ENCODE results near the gene PREX1.

The PREX1 gene

GRCh38 chr20:48616481-48616880, 211.3 kb downstream of the PREX1 start:
- in situ Hi-C loops (cut with MboI; ENCODE audit: low sequenced_read_pairs) = loop anchor here (10.0 to 25.0 kb wide), 2 partner anchors 932 to 1404 kb away; no protein-coding TSS in a partner anchor

DNA sequence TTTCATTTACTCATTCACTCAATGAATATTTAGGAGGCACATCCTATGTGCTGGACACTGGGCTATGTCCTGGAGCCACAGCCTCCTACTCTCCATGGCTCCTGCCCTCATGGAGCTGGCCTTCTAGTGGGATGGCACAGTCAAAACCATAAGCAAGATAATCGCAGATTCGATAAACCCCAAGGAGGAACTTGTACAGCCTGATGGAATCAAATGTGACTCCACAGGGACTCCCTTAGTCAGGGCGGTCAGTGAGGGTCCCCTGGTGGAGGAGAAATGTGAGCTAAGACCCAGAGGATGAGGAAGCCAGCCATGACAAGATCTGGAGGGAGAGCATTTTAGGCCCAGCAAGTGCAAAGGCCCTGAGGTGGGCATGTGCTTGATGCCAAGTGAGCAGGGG, 211.9 kb downstream of the PREX1 start:
- in situ Hi-C loops (cut with MboI; ENCODE audit: low sequenced_read_pairs) = loop anchor here (10.0 to 25.0 kb wide), 2 partner anchors 931 to 1404 kb away; no protein-coding TSS in a partner anchor

- in situ Hi-C loops (cut with MboI; ENCODE audit: low sequenced_read_pairs) = loop anchor here (10.0 to 25.0 kb wide), 2 partner anchors 930 to 1402 kb away; no protein-coding TSS in a partner anchor
Measured at GRCh38 chr20:48614593-48615274, 213.1 kb downstream of the PREX1 start.

- in situ Hi-C loops (cut with MboI; ENCODE audit: low sequenced_read_pairs) = loop anchor here (10.0 to 25.0 kb wide), 2 partner anchors 929 to 1402 kb away; no protein-coding TSS in a partner anchor
Measured at GRCh38 chr20:48613926-48614325, 213.9 kb downstream of the PREX1 start.

- in situ Hi-C loops (cut with MboI; ENCODE audit: low sequenced_read_pairs) = loop anchor here (10.0 to 25.0 kb wide), 2 partner anchors 928 to 1400 kb away; no protein-coding TSS in a partner anchor
Measured at GRCh38 chr20:48612335-48612734, 215.5 kb downstream of the PREX1 start.

GRCh38 chr20:48610996-48611395, 216.8 kb downstream of the PREX1 start:
- in situ Hi-C loops (cut with MboI; ENCODE audit: low sequenced_read_pairs) = loop anchor here (10.0 to 25.0 kb wide), 2 partner anchors 926 to 1399 kb away; no protein-coding TSS in a partner anchor

- in situ Hi-C loops (cut with MboI; ENCODE audit: low sequenced_read_pairs) = loop anchor here (25.0 kb wide), 1 partner anchor 1397 kb away; no protein-coding TSS in a partner anchor
Measured at GRCh38 chr20:48609491-48609978, 218.3 kb downstream of the PREX1 start.

DNA sequence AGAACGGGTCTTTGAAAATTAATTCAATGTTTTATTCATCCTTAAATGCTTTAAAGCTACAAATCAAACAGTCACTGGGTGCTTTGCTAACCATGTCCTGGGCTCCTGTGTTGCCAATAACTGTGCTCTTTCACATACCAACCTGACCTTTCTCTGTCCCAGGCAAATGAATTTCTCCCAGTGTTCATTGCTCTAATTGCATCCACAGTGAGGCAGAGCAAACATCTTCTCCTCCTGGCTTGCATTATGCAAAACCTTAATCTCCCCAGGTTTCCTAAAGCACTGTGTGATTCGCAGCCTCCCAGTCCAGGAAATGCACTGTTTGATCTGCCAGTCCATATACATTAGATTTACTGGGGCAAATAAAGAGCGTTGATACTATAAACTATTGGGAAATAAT, 219.0 kb downstream of the PREX1 start:
- in situ Hi-C loops (cut with MboI; ENCODE audit: low sequenced_read_pairs) = loop anchor here (25.0 kb wide), 1 partner anchor 1396 kb away; no protein-coding TSS in a partner anchor

- in situ Hi-C loops (cut with MboI; ENCODE audit: low sequenced_read_pairs) = loop anchor here (25.0 kb wide), 1 partner anchor 1395 kb away; no protein-coding TSS in a partner anchor
Measured at GRCh38 chr20:48607544-48607865, 220.3 kb downstream of the PREX1 start.

- in situ Hi-C loops (cut with MboI; ENCODE audit: low sequenced_read_pairs) = loop anchor here (25.0 kb wide), 1 partner anchor 1395 kb away; no protein-coding TSS in a partner anchor
Measured at GRCh38 chr20:48606841-48607543, 220.8 kb downstream of the PREX1 start.

- in situ Hi-C loops (cut with MboI; ENCODE audit: low sequenced_read_pairs) = loop anchor here (25.0 kb wide), 1 partner anchor 1394 kb away; no protein-coding TSS in a partner anchor
Measured at GRCh38 chr20:48606172-48606840, 221.5 kb downstream of the PREX1 start.

DNA sequence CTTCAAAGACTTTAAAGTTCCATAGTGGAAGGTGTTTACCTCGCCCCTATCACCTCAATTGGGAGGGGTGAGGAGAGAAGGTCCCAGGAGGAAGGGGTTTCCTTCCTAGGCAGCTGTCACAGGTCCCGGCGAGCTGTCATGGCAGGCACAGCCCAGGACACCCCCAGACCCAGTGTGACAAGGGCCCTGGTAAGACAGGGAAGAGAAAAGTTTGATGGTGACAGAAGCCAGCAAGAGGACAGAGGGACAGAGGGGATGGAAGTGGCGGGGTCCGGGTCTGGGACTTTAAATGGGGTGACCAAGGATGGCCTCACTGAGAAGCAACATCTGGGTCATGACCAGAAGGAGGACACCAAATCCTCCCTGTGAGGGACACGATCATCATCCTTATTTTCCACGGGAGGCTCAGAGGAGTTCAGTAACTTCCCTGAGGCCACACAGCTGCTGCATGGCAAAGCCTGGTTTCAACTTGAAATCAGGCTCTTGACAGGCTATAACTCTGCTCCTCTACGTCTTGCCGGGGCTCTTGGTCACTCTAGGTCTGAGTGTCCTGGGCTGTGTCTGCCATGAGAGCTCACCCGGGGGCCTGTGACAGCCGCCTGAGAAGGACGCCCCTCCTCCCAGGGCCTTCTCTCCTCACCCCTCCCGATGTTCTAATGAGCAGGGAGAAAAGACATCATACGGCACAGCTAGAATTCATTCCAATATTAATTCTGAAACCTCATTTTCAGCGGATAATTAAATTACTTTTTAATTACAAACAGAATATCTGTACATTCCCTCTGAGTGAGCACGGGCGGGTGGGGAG, 222.2 kb downstream of the PREX1 start:
- in situ Hi-C loops (cut with MboI; ENCODE audit: low sequenced_read_pairs) = loop anchor here (25.0 kb wide), 1 partner anchor 1393 kb away; no protein-coding TSS in a partner anchor

GRCh38 chr20:48604936-48605335, 222.9 kb downstream of the PREX1 start:
- in situ Hi-C loops (cut with MboI; ENCODE audit: low sequenced_read_pairs) = loop anchor here (25.0 kb wide), 1 partner anchor 1393 kb away; no protein-coding TSS in a partner anchor

DNA sequence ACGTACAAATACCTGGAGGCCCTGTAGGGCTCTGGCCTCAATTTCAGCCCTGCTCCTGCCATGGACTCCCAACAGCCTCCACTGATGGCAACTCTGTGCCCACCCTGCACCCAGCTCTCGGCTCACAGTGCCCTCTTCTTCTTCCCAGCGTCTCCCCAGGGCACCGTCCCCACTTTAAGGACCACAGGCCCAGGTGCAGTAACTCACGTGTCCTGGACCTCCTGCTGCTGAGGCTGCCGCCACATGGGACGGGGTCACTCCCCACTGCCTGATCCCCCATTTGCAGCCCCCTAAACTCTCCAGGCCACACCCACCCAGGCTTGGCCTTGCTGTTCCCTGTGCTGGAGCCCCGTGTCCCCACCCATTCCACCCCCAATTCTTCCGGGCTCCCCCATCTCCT, 223.4 kb downstream of the PREX1 start:
- in situ Hi-C loops (cut with MboI; ENCODE audit: low sequenced_read_pairs) = loop anchor here (25.0 kb wide), 1 partner anchor 1392 kb away; no protein-coding TSS in a partner anchor

- in situ Hi-C loops (cut with MboI; ENCODE audit: low sequenced_read_pairs) = loop anchor here (25.0 kb wide), 1 partner anchor 1392 kb away; no protein-coding TSS in a partner anchor
Measured at GRCh38 chr20:48603819-48604405, 223.9 kb downstream of the PREX1 start.

- in situ Hi-C loops (cut with MboI; ENCODE audit: low sequenced_read_pairs) = loop anchor here (25.0 kb wide), 1 partner anchor 1391 kb away; no protein-coding TSS in a partner anchor
Measured at GRCh38 chr20:48603116-48603818, 224.5 kb downstream of the PREX1 start.

- in situ Hi-C loops (cut with MboI; ENCODE audit: low sequenced_read_pairs) = loop anchor here (25.0 kb wide), 1 partner anchor 1389 kb away; no protein-coding TSS in a partner anchor
Measured at GRCh38 chr20:48601798-48602197, 226.0 kb downstream of the PREX1 start.

DNA sequence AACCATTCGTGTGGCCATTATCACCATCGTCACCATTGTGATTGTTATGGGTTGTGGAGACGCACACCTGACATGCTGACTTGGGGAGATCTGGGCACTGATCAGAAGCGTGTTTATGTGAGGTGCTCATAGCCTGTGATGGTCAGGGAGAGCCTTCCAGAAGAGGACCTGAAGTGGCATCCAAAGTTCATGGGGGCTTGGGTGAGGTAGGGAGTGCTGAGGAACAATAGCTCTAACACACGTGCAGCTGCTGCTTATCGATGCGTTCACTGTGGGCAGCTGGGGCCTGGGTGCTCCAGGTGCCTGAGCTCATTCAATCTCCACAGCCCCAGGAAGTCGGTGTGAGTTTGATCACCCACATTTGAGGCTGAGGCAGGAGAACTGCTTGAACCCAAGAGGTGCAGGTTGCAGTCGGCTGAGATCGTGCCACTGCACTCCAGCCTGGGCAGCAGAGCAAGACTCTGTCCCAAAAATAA, 227.3 kb downstream of the PREX1 start:
- in situ Hi-C loops (cut with MboI; ENCODE audit: low sequenced_read_pairs) = loop anchor here (25.0 kb wide), 1 partner anchor 1388 kb away; no protein-coding TSS in a partner anchor
